Bronchial epithelial cell (primary cell): ENCODE data around the gene ANGEL2. TPM values are rescaled to one million over a fixed set of nuclear protein-coding genes. Genes with fewer than 3 reads are reported as not detected.
"Not testable (repeated sequence)": the region's sequence is repeated elsewhere in the genome, so short reads cannot be mapped to it uniquely, and the experiment has no call there.

Experiments
- DNase-seq: peaks from one replicate; pipeline ENCODE4 v3.0.0-alpha.2; 2010; ENCODE audit warnings: low read depth
- FAIRE-seq: peaks from 2 replicates; lab custom pipeline; 2011; peaks lifted over from hg19 to GRCh38; lab: Jason Lieb, UNC
- H3K27me3 ChIP-seq: 2 replicates; pipeline ENCODE4 v1.5.1; 2011; ENCODE audit warnings: low read length; ENCODE audit not compliant: control insufficient read depth, insufficient read depth
- H3K36me3 ChIP-seq: 2 replicates; pipeline ENCODE4 v1.5.1; 2011; ENCODE audit warnings: low read length; ENCODE audit not compliant: control insufficient read depth, insufficient read depth
- H3K4me3 ChIP-seq: 2 replicates; pipeline ENCODE4 v1.5.1; 2011; ENCODE audit warnings: mild to moderate bottlenecking, low read depth, low read length, control low read depth
- total RNA-seq: library from RNA; depleted of rRNA; stranded (reverse); fragments of >200 nt; gene quantifications from 2 replicates; pipeline ENCODE4 v1.2.1, GENCODE V29; 2014
- TF ChIP-seq, protein P1 (sequence below): IDR thresholded peaks from 2 replicates; pipeline ENCODE4 v1.5.1; 2011; ENCODE audit warnings: mild to moderate bottlenecking, moderate library complexity, low read length, control low read depth, inconsistent platforms; ENCODE audit not compliant: insufficient read depth, severe bottlenecking

The ANGEL2 gene
- total RNA-seq, 1 donor from 2014 or later = 22.4 TPM

DNA sequence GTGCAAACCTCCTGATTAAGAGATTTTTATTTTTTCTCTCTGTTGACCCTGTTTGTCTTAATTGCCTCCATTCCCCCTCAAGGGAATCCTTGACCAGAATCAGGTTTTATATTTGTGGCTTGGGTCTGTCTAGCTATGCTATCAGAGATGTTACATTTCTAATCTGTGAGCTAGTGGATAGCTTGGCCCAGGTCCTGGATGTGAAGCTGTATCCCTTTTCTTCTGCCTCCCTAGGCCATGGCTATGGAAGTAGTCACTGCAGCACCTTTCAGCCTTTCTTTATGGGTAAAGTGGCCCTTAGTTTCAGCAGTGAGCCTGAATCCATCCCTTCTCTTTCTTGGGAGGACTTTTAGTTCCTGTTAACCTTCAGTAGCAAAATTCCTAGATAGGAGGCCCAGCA lies 17.0 kb upstream of the ANGEL2 start:
- Histone ChIP-seq H3K4me3 (no peak overlapping the region), H3K27me3 (no peaks in the 10 kb centered on the region), H3K36me3 (no peaks in the 10 kb centered on the region)
- FAIRE-seq (no peak), DNase-seq (no peak)
- TF ChIP-seq, protein P1, sequence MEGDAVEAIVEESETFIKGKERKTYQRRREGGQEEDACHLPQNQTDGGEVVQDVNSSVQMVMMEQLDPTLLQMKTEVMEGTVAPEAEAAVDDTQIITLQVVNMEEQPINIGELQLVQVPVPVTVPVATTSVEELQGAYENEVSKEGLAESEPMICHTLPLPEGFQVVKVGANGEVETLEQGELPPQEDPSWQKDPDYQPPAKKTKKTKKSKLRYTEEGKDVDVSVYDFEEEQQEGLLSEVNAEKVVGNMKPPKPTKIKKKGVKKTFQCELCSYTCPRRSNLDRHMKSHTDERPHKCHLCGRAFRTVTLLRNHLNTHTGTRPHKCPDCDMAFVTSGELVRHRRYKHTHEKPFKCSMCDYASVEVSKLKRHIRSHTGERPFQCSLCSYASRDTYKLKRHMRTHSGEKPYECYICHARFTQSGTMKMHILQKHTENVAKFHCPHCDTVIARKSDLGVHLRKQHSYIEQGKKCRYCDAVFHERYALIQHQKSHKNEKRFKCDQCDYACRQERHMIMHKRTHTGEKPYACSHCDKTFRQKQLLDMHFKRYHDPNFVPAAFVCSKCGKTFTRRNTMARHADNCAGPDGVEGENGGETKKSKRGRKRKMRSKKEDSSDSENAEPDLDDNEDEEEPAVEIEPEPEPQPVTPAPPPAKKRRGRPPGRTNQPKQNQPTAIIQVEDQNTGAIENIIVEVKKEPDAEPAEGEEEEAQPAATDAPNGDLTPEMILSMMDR = no peak

GRCh38 chr1:213027024-213027423 lies 11.4 kb upstream of the ANGEL2 start:
- FAIRE-seq, DNase-seq, H3K4me3 ChIP-seq: not testable (repeated sequence)

GRCh38 chr1:213020016-213020415 lies 4.3 kb upstream of the ANGEL2 start:
- Histone ChIP-seq H3K36me3 (no peaks in the 10 kb centered on the region), H3K27me3 (no peaks in the 10 kb centered on the region), H3K4me3 (no peak overlapping the region)
- DNase-seq (no peak), FAIRE-seq (no peak)
- TF ChIP-seq, protein P1 = no peak

More at GRCh38 chr1:213027024-213027423, 11.4 kb upstream of the ANGEL2 start:
- H3K27me3 ChIP-seq, H3K36me3 ChIP-seq: not testable (repeated sequence)

GRCh38 chr1:213019450-213019849 lies 3.8 kb upstream of the ANGEL2 start:
- Histone ChIP-seq H3K27me3 (no peaks in the 10 kb centered on the region), H3K4me3 (no peak overlapping the region), H3K36me3 (no peaks in the 10 kb centered on the region)
- TF ChIP-seq, protein P1 = no peak
- DNase-seq (no peak), FAIRE-seq (no peak)

- Histone ChIP-seq H3K36me3 (no peaks in the 10 kb centered on the region), H3K27me3 (no peaks in the 10 kb centered on the region), H3K4me3 (no peak overlapping the region)
- FAIRE-seq (no peak), DNase-seq (no peak)
- TF ChIP-seq, protein P1 = no peak
These were observed 2.0 kb upstream of the ANGEL2 start for GRCh38 chr1:213017447-213018273.

GRCh38 chr1:213014642-213015041 lies 1.0 kb downstream of the ANGEL2 start:
- FAIRE-seq = no peak
- Histone ChIP-seq H3K4me3 (peak overlapping the region; percentile 89), H3K27me3 (no peaks in the 10 kb centered on the region), H3K36me3 (peaks cover 2% of the 10 kb centered on the region)
- TF ChIP-seq, protein P1 = no peak
- DNase-seq = peak; percentile 14
